Endothelial cell of umbilical vein (primary cell): ENCODE measurements around the gene PLS1. TPM values are rescaled to one million over a fixed set of nuclear protein-coding genes. Genes with fewer than 3 reads are reported as not detected.

ENCODE experiments used
- BruUV-seq: library from RNA; stranded (reverse); fragments of 400-500 nt; replicated peaks from 2 replicates; lab custom pipeline; 2021; lab: Mats Ljungman, UMichigan
- CTCF ChIA-PET: fragments of 300-600, 350-600 bp; sonication (Branson Sonifier 250); formaldehyde crosslinking; loops from one replicate; lab custom pipeline; 2021; ENCODE audit warnings: antibody characterized with exemption, inconsistent platforms; lab: Charles Lee
- POLR2A ChIA-PET: fragments of 300-600, 350-600 bp; sonication (Branson Sonifier 250); formaldehyde crosslinking; loops from one replicate; lab custom pipeline; 2021; ENCODE audit warnings: antibody characterized with exemption, inconsistent platforms; lab: Charles Lee
- DNase-seq: peaks from one replicate; pipeline ENCODE4 v3.0.0-alpha.2; 2011; ENCODE audit warnings: low read depth, low spot score
- FAIRE-seq: peaks from 2 replicates; lab custom pipeline; 2011; peaks lifted over from hg19 to GRCh38; lab: Jason Lieb, UNC
- H2AFZ ChIP-seq: 2 replicates; pipeline ENCODE4 v1.6.0; 2012; ENCODE audit warnings: low read depth, low read length, control low read depth, inconsistent platforms
- H3K27ac ChIP-seq: 2 replicates; pipeline ENCODE4 v1.5.1; 2011; ENCODE audit warnings: low read depth, mild to moderate bottlenecking, control low read depth, low read length, moderate library complexity; ENCODE audit not compliant: insufficient read depth
- H3K27me3 ChIP-seq, 2 experiments: 2 replicates each; pipeline versions ENCODE4 v1.6.0 to v1.6.1; 2011; ENCODE audit warnings: low read length in 2 of 2, mixed read lengths in 1 of 2; ENCODE audit not compliant: control insufficient read depth in 2 of 2, insufficient read depth in 2 of 2
- H3K36me3 ChIP-seq, 2 experiments: 2 replicates in 1 of 2; 3 replicates in 1 of 2; pipeline ENCODE4 v1.5.1; 2011; ENCODE audit warnings: low read length in 2 of 2, mild to moderate bottlenecking in 1 of 2, moderate library complexity in 1 of 2; ENCODE audit not compliant: control insufficient read depth in 2 of 2, insufficient read depth in 2 of 2; ENCODE audit errors: extremely low read depth in 1 of 2
- H3K4me1 ChIP-seq: 3 replicates; pipeline ENCODE4 v1.5.1; 2011; ENCODE audit warnings: mild to moderate bottlenecking, low read length; ENCODE audit not compliant: control insufficient read depth, insufficient read depth; ENCODE audit errors: extremely low read depth
- H3K4me2 ChIP-seq: 2 replicates; pipeline ENCODE4 v1.6.1; 2011; ENCODE audit warnings: low read length, control low read depth, mixed read lengths; ENCODE audit not compliant: insufficient read depth
- H3K4me3 ChIP-seq, 3 experiments: fragments of 200-600 bp in 1 of 3; sonication (generic), shearing (Covaris generic) in 1 of 3; replicated peaks in 1 of 3; 2 replicates each; pipeline ENCODE4 v1.5.1; 2011 to 2016; ENCODE audit warnings: control low read depth in 3 of 3, low read length in 3 of 3, mild to moderate bottlenecking in 2 of 3, inconsistent platforms in 1 of 3, low read depth in 1 of 3, moderate library complexity in 1 of 3; ENCODE audit not compliant: insufficient read depth in 1 of 3
- H3K79me2 ChIP-seq: 2 replicates; pipeline ENCODE4 v1.6.0; 2012; ENCODE audit warnings: low read length, inconsistent platforms; ENCODE audit not compliant: control insufficient read depth, insufficient read depth
- H3K9ac ChIP-seq: replicated peaks from 2 replicates; pipeline ENCODE3; 2011; ENCODE audit warnings: low read length, control low read depth; ENCODE audit not compliant: insufficient read depth; ENCODE audit errors: extremely low read depth
- H3K9me1 ChIP-seq: replicated peaks from 3 replicates; pipeline ENCODE4 v1.6.0; 2011; ENCODE audit warnings: mild to moderate bottlenecking, low read length; ENCODE audit not compliant: control insufficient read depth, insufficient read depth; ENCODE audit errors: extremely low read depth
- H3K9me3 ChIP-seq: replicated peaks from 2 replicates; pipeline ENCODE4 v1.5.1; 2012; ENCODE audit warnings: low read length, inconsistent platforms; ENCODE audit not compliant: control insufficient read depth, insufficient read depth
- H4K20me1 ChIP-seq: replicated peaks from 2 replicates; pipeline ENCODE3; 2011; ENCODE audit warnings: mild to moderate bottlenecking, low read length; ENCODE audit not compliant: control insufficient read depth, insufficient read depth; ENCODE audit errors: extremely low read depth
- CTCF ChIP-seq, 2 donors: IDR thresholded peaks; 1 replicate in 1 of 2; 2 replicates in 1 of 2; pipeline ENCODE4 v1.5.1; 2011; ENCODE audit warnings: low read length in 2 of 2, mild to moderate bottlenecking in 2 of 2, moderate library complexity in 2 of 2, control low read depth in 1 of 2, inconsistent platforms in 1 of 2, low read depth in 1 of 2; ENCODE audit not compliant: insufficient read depth in 1 of 2; ENCODE audit errors: extremely low read depth in 1 of 2
- EZH2 ChIP-seq: IDR thresholded peaks from 2 replicates; pipeline ENCODE4 v1.6.1; 2012; ENCODE audit warnings: borderline replicate concordance, low read depth, mild to moderate bottlenecking, moderate library complexity, low read length, inconsistent platforms; ENCODE audit not compliant: severe bottlenecking
- FOS ChIP-seq: IDR thresholded peaks from 2 replicates; pipeline ENCODE4 v1.6.1; 2011; ENCODE audit warnings: mild to moderate bottlenecking, low read length, moderate library complexity, borderline replicate concordance; ENCODE audit not compliant: insufficient read depth
- GATA2 ChIP-seq: IDR thresholded peaks from 2 replicates; pipeline ENCODE4 v1.7.0; 2011; ENCODE audit warnings: low read depth, mild to moderate bottlenecking, moderate library complexity, mixed read lengths, low read length; ENCODE audit not compliant: insufficient read length, insufficient read depth
- JUN ChIP-seq: IDR thresholded peaks from 2 replicates; pipeline ENCODE4 v1.6.1; 2011; ENCODE audit warnings: borderline replicate concordance, low read depth; ENCODE audit not compliant: insufficient read length, insufficient read depth
- MAX ChIP-seq: IDR thresholded peaks from 2 replicates; pipeline ENCODE4 v1.6.1; 2011; ENCODE audit not compliant: insufficient read depth, insufficient read length
- MYC ChIP-seq: IDR thresholded peaks from one replicate; pipeline ENCODE4 v1.6.1; 2011; ENCODE audit warnings: mild to moderate bottlenecking, low read depth, low read length
- POLR2A ChIP-seq: IDR thresholded peaks from 2 replicates; pipeline ENCODE4 v1.6.1; 2012; ENCODE audit warnings: low read depth, mild to moderate bottlenecking, control low read depth, low read length
- POLR2AphosphoS5 ChIP-seq: IDR thresholded peaks from 2 replicates; pipeline ENCODE4 v1.6.1; 2012; ENCODE audit warnings: low read depth, mild to moderate bottlenecking, control low read depth, low read length, moderate library complexity; ENCODE audit not compliant: insufficient read depth
- dilution Hi-C: fragments of 300-500 bp; cut with MboI; formaldehyde crosslinking; loops from one replicate; pipeline ENCODE4 v1.15.0; 2019; ENCODE audit warnings: low sequenced_read_pairs; ENCODE audit not compliant: extremely low pct_ligation_motif_present
- intact Hi-C: fragments of 100-400 bp; cut with micrococcal nuclease; formaldehyde crosslinking; loops from one replicate; pipeline ENCODE4 v1.10.0; 2022
- polyA plus RNA-seq, 4 experiments: library from polyadenylated mRNA; depleted of rRNA in 3 of 4; stranded (reverse) in 3 of 4; unstranded in 1 of 4; fragments of >200 nt; gene quantifications; 2 replicates each; pipeline versions ENCODE4 v1.2.1 to v1.2.3, GENCODE V29; 2011 to 2012; ENCODE audit warnings: missing spikeins in 1 of 4
- total RNA-seq: library from RNA; stranded (reverse); gene quantifications from 2 replicates; pipeline ENCODE4 v1.2.3, GENCODE V29; 2021

PLS1 gene
- total and polyA plus RNA-seq, 2 donors (not counting 3 experiments of a cell fraction or from before 2014, with no cell fraction given) = 0.59 to 1.3 TPM

GRCh38 chr3:142645236-142645793 is 49.1 kb downstream of the PLS1 start:
- peaks cover 15 to 19% of the 10 kb centered on the region in 2 experiments for H3K27me3 ChIP-seq
- peak overlapping the region; percentile 28 for H3K4me2 ChIP-seq
- no peaks in the 10 kb centered on the region for H3K36me3 ChIP-seq
- H4K20me1 ChIP-seq = no peaks in the 10 kb centered on the region
- H3K79me2 ChIP-seq = no peaks in the 10 kb centered on the region
- H2AFZ ChIP-seq = no peak overlapping the region
- H3K27ac ChIP-seq = no peak overlapping the region
- peak; percentile 54 for DNase-seq
- H3K9me1 ChIP-seq = no peaks in the 10 kb centered on the region
- ChIA-PET POLR2A (no interaction called here), CTCF (interaction anchor here (0.7 to 1.7 kb wide), 6 partner anchors 9 to 183 kb away, joined by 3 to 6 read pairs (median 4); no protein-coding TSS in a partner anchor)
- no peak overlapping the region for H3K4me3 ChIP-seq
- dilution Hi-C loops (no loop called here), intact Hi-C loops (no loop called here)
- peak; percentile 83 for FAIRE-seq
- no peak overlapping the region for H3K9ac ChIP-seq
- TF ChIP-seq JUN (peak; percentile 75), MAX (no peak), POLR2AphosphoS5 (no peak), CTCF (IDR thresholded peaks at IDR 0.05; ENCODE audit: extremely low read depth in 1 of 2, insufficient read depth in 1 of 2, low read depth in 1 of 2, low read length in 2 of 2) (no peak), POLR2A (no peak), MYC (no peak), FOS (peak; percentile 87), EZH2 (no peak), GATA2 (no peak)
- no peaks in the 10 kb centered on the region for H3K9me3 ChIP-seq
- BruUV-seq = no TSS peak
- H3K4me1 ChIP-seq = peaks cover 8% of the 10 kb centered on the region
